C1 segment of cervical spinal cord (tissue), 14 donors: ENCODE measurements around the gene INCA1.

Source experiments
- DNase-seq, 14 donors: peaks; one replicate each; lab custom pipeline; 2025; lab: John Stamatoyannopoulos, UW

INCA1 gene

GRCh38 chr17:5011928-5012327 lies 14.6 kb upstream of the INCA1 start:
- no peak for DNase-seq

GRCh38 chr17:5003214-5003867 lies 6.0 kb upstream of the INCA1 start:
- DNase-seq = no peak

GRCh38 chr17:5002121-5002788 lies 4.9 kb upstream of the INCA1 start:
- DNase-seq = no peak

GRCh38 chr17:5000237-5000639 lies 2.9 kb upstream of the INCA1 start:
- DNase-seq = peak in 4 of 14 donors; percentile 5 to 40 (median 6)

GRCh38 chr17:4999430-5000093 lies 2.2 kb upstream of the INCA1 start:
- DNase-seq = peak in 1 of 14 donors; percentile 4

- peak in 1 of 14 donors; percentile 38 for DNase-seq
Measured at GRCh38 chr17:4998732-4999429, 1.6 kb upstream of the INCA1 start.

- DNase-seq = peak in 4 of 14 donors; percentile 12 to 75 (median 60)
Measured at GRCh38 chr17:4998027-4998731, 857 bp upstream of the INCA1 start.

- DNase-seq = no peak
Measured at GRCh38 chr17:4994081-4994595, 3.2 kb downstream of the INCA1 start.

GRCh38 chr17:4987767-4988567 lies 9.4 kb downstream of the INCA1 start:
- DNase-seq = peak in 2 of 14 donors; percentile 37 to 51

- peak; percentile 27 to 88 (median 76) for DNase-seq
Measured at GRCh38 chr17:4986951-4987766, 10.2 kb downstream of the INCA1 start, which contains the start of gene CAMTA2. CAMTA2 (minus strand) TSS chr17:4987675; CDS start chr17:4986222, 1,453 bp downstream.

GRCh38 chr17:4986403-4986802 lies 10.9 kb downstream of the INCA1 start:
- peak in 1 of 14 donors; percentile 73 for DNase-seq

GRCh38 chr17:4982305-4982704 lies 15.0 kb downstream of the INCA1 start:
- no peak for DNase-seq

GRCh38 chr17:4980644-4981216 lies 16.6 kb downstream of the INCA1 start:
- DNase-seq = peak in 1 of 14 donors; percentile 2

GRCh38 chr17:4978726-4979125 lies 18.6 kb downstream of the INCA1 start:
- no peak for DNase-seq

GRCh38 chr17:4974115-4974670 lies 23.1 kb downstream of the INCA1 start:
- no peak for DNase-seq

GRCh38 chr17:4973256-4974114 lies 23.8 kb downstream of the INCA1 start:
- DNase-seq = no peak

GRCh38 chr17:4972752-4973151 lies 24.6 kb downstream of the INCA1 start:
- no peak for DNase-seq

GRCh38 chr17:4972322-4972721 lies 25.0 kb downstream of the INCA1 start:
- DNase-seq = no peak
